Right atrium auricular region (tissue), 2 donors: ENCODE data around the gene ADGRL3. TPM values are rescaled to one million over a fixed set of nuclear protein-coding genes. Genes with fewer than 3 reads are reported as not detected.

ENCODE experiments used
- DNase-seq: peaks from one replicate; pipeline ENCODE4 v3.0.0-alpha.2; 2019; ENCODE audit warnings: low spot score
- H3K27ac ChIP-seq, 2 donors: fragments of 200-600 bp; sonication (generic); 1 replicate in 1 of 2; 2 replicates in 1 of 2; pipeline ENCODE4 v1.5.1; 2016 to 2019
- H3K27me3 ChIP-seq, 2 donors: fragments of 200-600 bp; sonication (generic); one replicate each; pipeline versions ENCODE4 v1.5.1 to v1.6.0; 2017 to 2019
- H3K36me3 ChIP-seq: fragments of 200-600 bp; sonication (generic); one replicate; pipeline ENCODE4 v1.5.1; 2016
- H3K4me1 ChIP-seq, 2 donors: fragments of 200-600 bp; sonication (generic); one replicate each; pipeline versions ENCODE4 v1.5.1 to v1.6.0; 2017 to 2019
- H3K4me3 ChIP-seq, 2 donors: fragments of 200-600 bp; sonication (generic); 1 replicate in 1 of 2; 2 replicates in 1 of 2; pipeline ENCODE4 v1.5.1; 2017 to 2019; ENCODE audit warnings: mild to moderate bottlenecking in 1 of 2, moderate library complexity in 1 of 2
- H3K9me3 ChIP-seq, 2 donors: fragments of 200-600 bp; sonication (generic); one replicate each; pipeline ENCODE4 v1.5.1; 2019
- total RNA-seq, 2 donors: library from RNA; depleted of rRNA; stranded (reverse); fragments of >200 nt; gene quantifications; one replicate each; pipeline ENCODE4 v1.1.0, GENCODE V29; 2016
- TF ChIP-seq, protein P1 (sequence below), 2 donors: fragments of 200-600 bp; sonication (generic); IDR thresholded peaks; one replicate each; pipeline ENCODE4 v1.5.1; 2019; ENCODE audit warnings: antibody characterized with exemption in 2 of 2

Gene ADGRL3
- total RNA-seq, 2 donors from 2014 or later: 0.86 to 1.9 TPM

DNA sequence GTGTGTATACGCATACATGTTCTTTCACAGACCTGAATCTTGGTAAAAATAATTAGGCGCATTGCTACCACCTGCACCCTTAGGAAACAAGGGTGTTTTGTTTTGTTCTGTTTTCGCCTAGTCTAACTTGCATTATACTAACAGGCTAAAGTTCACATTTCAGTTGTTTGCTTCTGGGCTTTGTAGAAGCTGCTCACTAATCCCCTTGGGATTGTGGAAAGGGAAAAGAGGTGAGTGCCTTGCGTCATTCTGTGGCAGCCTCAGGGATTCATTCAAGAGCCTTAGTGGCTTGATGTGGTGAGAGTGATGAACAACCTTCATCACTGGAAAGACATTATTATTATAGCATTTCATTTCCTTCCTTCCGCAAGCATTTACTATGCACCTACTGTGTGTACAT is 331.1 kb downstream of the ADGRL3 start:
- no peak overlapping the region for H3K27ac ChIP-seq
- TF ChIP-seq, protein P1, sequence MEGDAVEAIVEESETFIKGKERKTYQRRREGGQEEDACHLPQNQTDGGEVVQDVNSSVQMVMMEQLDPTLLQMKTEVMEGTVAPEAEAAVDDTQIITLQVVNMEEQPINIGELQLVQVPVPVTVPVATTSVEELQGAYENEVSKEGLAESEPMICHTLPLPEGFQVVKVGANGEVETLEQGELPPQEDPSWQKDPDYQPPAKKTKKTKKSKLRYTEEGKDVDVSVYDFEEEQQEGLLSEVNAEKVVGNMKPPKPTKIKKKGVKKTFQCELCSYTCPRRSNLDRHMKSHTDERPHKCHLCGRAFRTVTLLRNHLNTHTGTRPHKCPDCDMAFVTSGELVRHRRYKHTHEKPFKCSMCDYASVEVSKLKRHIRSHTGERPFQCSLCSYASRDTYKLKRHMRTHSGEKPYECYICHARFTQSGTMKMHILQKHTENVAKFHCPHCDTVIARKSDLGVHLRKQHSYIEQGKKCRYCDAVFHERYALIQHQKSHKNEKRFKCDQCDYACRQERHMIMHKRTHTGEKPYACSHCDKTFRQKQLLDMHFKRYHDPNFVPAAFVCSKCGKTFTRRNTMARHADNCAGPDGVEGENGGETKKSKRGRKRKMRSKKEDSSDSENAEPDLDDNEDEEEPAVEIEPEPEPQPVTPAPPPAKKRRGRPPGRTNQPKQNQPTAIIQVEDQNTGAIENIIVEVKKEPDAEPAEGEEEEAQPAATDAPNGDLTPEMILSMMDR (IDR thresholded peaks at IDR 0.05): no peak
- no peaks in the 10 kb centered on the region for H3K9me3 ChIP-seq
- no peaks in the 10 kb centered on the region for H3K4me1 ChIP-seq
- no peaks in the 10 kb centered on the region for H3K27me3 ChIP-seq
- no peak overlapping the region for H3K4me3 ChIP-seq
- H3K36me3 ChIP-seq: no peaks in the 10 kb centered on the region
- no peak for DNase-seq

DNA sequence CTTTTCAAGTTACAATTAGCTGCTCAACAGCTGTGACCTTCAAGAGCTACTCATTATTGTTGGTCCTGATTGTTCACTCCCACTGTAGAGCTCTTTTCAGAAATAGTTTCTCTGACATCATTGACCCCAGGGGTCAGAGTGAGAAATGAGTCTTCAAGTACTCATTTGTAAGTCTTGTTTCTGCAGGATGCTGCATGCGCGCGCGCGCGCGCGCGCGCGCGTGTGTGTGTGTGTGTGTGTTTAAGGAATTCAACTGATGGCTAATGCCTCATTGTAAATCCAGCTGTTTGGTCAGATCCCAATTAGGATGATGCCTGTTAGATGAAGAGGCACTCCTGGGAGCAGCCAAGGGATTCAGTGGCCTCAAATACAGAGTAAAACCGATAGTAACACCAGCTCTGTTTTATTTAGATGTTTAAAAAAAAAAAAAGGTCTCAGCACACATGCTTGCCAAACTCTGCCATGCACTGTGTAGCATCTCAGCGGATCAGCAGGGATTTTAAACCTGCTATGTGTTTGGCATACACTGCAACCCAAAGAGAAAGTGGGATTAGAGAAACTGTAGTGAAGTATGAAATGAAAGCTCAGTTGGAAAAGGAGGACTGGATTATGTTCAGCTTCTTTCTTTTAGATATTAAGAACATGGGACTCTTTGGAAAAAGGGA is 332.3 kb downstream of the ADGRL3 start:
- Histone ChIP-seq H3K36me3 (no peaks in the 10 kb centered on the region), H3K4me1 (no peaks in the 10 kb centered on the region), H3K27me3 (no peaks in the 10 kb centered on the region), H3K4me3 (no peak overlapping the region), H3K9me3 (no peaks in the 10 kb centered on the region), H3K27ac (no peak overlapping the region)
- TF ChIP-seq, protein P1 (IDR thresholded peaks at IDR 0.05): no peak
- DNase-seq: no peak

DNA sequence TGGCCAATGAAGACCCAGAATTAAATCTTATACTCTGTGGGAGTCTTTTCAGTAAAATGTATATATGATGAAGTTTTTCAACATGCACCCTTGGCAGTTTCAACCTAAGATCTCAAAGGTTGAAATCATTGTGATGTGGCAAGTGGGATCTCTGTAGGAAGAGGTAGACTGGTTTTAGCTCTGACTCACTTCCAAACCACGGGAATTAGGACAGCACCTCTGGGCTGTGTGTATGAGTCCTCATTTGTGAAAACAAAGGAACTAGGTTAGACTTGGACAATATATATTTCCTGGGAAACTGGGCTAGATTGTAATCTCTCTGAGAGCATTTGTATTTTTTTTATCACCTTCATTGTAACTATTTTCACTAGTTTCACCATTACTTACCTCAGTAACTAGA is 333.0 kb downstream of the ADGRL3 start:
- TF ChIP-seq, protein P1 (IDR thresholded peaks at IDR 0.05): no peak
- H3K36me3 ChIP-seq: no peaks in the 10 kb centered on the region
- no peak overlapping the region for H3K27ac ChIP-seq
- no peaks in the 10 kb centered on the region for H3K27me3 ChIP-seq
- no peaks in the 10 kb centered on the region for H3K4me1 ChIP-seq
- no peak for DNase-seq
- H3K4me3 ChIP-seq: no peak overlapping the region
- no peaks in the 10 kb centered on the region for H3K9me3 ChIP-seq

DNA sequence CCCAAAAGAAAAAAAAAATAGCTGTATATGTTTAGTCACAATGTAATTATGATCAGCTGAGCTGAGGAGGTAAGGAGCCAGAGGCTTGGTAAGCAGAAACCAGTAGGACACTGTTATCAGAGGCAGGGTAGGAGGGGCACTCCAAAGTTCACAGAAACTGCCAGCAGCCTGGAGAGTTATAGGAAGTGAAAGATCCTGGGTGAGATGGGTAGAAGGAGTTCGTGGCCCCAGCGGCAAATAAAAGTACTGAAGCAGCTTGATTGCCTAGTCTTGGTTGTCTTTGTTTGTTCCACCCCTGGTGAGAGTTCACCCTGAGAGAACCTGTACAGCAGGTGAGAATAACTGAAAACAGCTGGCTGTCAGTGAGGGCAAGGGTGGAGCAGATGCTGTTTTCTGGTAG is 340.8 kb downstream of the ADGRL3 start:
- H3K36me3 ChIP-seq: no peaks in the 10 kb centered on the region
- H3K27ac ChIP-seq: no peak overlapping the region
- DNase-seq: no peak
- H3K27me3 ChIP-seq: no peaks in the 10 kb centered on the region
- no peak overlapping the region for H3K4me3 ChIP-seq
- peaks cover 0 to 8% of the 10 kb centered on the region in 2 donors for H3K4me1 ChIP-seq
- H3K9me3 ChIP-seq: no peaks in the 10 kb centered on the region
- TF ChIP-seq, protein P1 (IDR thresholded peaks at IDR 0.05): no peak

DNA sequence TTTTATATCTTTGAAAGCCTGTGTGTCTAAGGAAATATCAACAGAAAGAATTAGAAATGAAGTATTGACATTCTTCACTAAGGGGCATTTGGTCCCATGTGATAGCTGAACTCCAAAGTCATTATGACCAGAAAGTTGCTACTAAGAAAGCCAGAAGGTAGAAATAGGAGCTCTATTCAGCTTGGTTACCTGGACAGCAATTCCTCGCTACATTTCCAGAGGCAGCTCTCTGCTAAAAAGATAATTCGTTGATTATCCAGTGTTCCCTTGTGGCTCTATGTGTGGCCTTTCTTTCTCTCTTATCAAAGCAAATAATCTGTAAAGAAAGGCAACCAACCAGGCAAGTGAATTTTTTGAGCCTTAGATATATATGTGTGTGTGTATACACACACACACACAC is 341.3 kb downstream of the ADGRL3 start:
- H3K27ac ChIP-seq: no peak overlapping the region
- no peaks in the 10 kb centered on the region for H3K9me3 ChIP-seq
- peaks cover 0 to 11% of the 10 kb centered on the region in 2 donors for H3K4me1 ChIP-seq
- TF ChIP-seq, protein P1 (IDR thresholded peaks at IDR 0.05): no peak
- no peaks in the 10 kb centered on the region for H3K27me3 ChIP-seq
- no peak for DNase-seq
- H3K36me3 ChIP-seq: no peaks in the 10 kb centered on the region
- no peak overlapping the region for H3K4me3 ChIP-seq

GRCh38 chr4:61543976-61544375 is 343.9 kb downstream of the ADGRL3 start:
- Histone ChIP-seq H3K9me3 (no peaks in the 10 kb centered on the region), H3K27ac (no peak overlapping the region), H3K4me3 (no peak overlapping the region), H3K27me3 (no peaks in the 10 kb centered on the region), H3K36me3 (no peaks in the 10 kb centered on the region), H3K4me1 (peaks cover 0 to 11% of the 10 kb centered on the region in 2 donors)
- TF ChIP-seq, protein P1 (IDR thresholded peaks at IDR 0.05): no peak
- no peak for DNase-seq
